HepG2 (cell line): ENCODE data around the gene SHISA7. TPM values are rescaled to one million over a fixed set of nuclear protein-coding genes. Genes with fewer than 3 reads are reported as not detected.

Source experiments
- ATAC-seq: fragments of 200-7000 bp; cut with Tn5 transposase; 3 replicates; pipeline ENCODE4 v1.9.1; 2020; ENCODE audit warnings: mild to moderate bottlenecking, moderate library complexity
- BruUV-seq: library from RNA; stranded (reverse); fragments of 400-500 nt; replicated peaks from 2 replicates; lab custom pipeline; 2021; lab: Mats Ljungman, UMichigan
- CTCF ChIA-PET: fragments of 300-600 bp; formaldehyde crosslinking; extraction: SDS; loops from one replicate; lab custom pipeline; 2021; ENCODE audit warnings: low total read pairs, inconsistent platforms, low intra/inter-chr PET ratio; lab: Yijun Ruan, JAX
- POLR2A ChIA-PET: fragments of 350-600 bp; sonication (Branson Sonifier 250); formaldehyde crosslinking; loops from one replicate; lab custom pipeline; 2020; ENCODE audit warnings: antibody characterized with exemption, inconsistent platforms; lab: Yijun Ruan, JAX
- DNase-seq: peaks from one replicate; pipeline ENCODE4 v3.0.0-alpha.2; 2015; ENCODE audit warnings: low spot score
- FAIRE-seq: peaks from 3 replicates; lab custom pipeline; 2011; peaks lifted over from hg19 to GRCh38; lab: Jason Lieb, UNC
- H2AFZ ChIP-seq: one replicate; pipeline ENCODE4 v1.6.1; 2011; ENCODE audit warnings: low read length, inconsistent platforms
- H3K27ac ChIP-seq: fragments of 300-600 bp; 3 replicates; pipeline ENCODE4 v1.8.0; 2011; ENCODE audit warnings: mixed run types, mild to moderate bottlenecking, mixed read lengths, low read length, inconsistent platforms; ENCODE audit not compliant: insufficient read depth; ENCODE audit errors: extremely low read length
- H3K27me3 ChIP-seq, 2 experiments: fragments of 200-600 bp in 1 of 2; 2 replicates in 1 of 2; 3 replicates in 1 of 2; pipeline versions ENCODE4 v1.6.0 to v1.8.0; 2011; ENCODE audit warnings: low read length in 2 of 2, mild to moderate bottlenecking in 2 of 2, moderate library complexity in 2 of 2, inconsistent platforms in 1 of 2; ENCODE audit not compliant: insufficient read depth in 2 of 2, control insufficient read depth in 1 of 2
- H3K36me3 ChIP-seq, 2 experiments: fragments of 200-600 bp in 1 of 2; replicated peaks in 1 of 2; 2 replicates in 1 of 2; 3 replicates in 1 of 2; pipeline versions ENCODE4 v1.5.1 to v1.8.0; 2011; ENCODE audit warnings: low read length in 2 of 2, inconsistent platforms in 1 of 2; ENCODE audit not compliant: insufficient read depth in 2 of 2, control insufficient read depth in 1 of 2
- H3K4me1 ChIP-seq: 2 replicates; pipeline ENCODE4 v1.5.1; 2012; ENCODE audit warnings: low read length, inconsistent platforms; ENCODE audit not compliant: insufficient read depth
- H3K4me2 ChIP-seq: 2 replicates; pipeline ENCODE4 v1.6.0; 2011; ENCODE audit warnings: low read depth, low read length, inconsistent platforms
- H3K4me3 ChIP-seq, 3 experiments: fragments of 200-600 bp in 1 of 3; sonication (generic), shearing (Covaris generic) in 1 of 3; replicated peaks in 1 of 3; 2 replicates each; pipeline ENCODE4 v1.5.1; 2011 to 2016; ENCODE audit warnings: low read length in 3 of 3, inconsistent platforms in 2 of 3, low read depth in 2 of 3, mild to moderate bottlenecking in 2 of 3, control low read depth in 1 of 3, mixed read lengths in 1 of 3; ENCODE audit not compliant: insufficient read depth in 1 of 3
- H3K79me2 ChIP-seq: one replicate; pipeline ENCODE4 v1.6.1; 2011; ENCODE audit warnings: low read length, inconsistent platforms; ENCODE audit not compliant: insufficient read depth
- H3K9ac ChIP-seq: 2 replicates; pipeline ENCODE4 v1.6.0; 2011; ENCODE audit warnings: mild to moderate bottlenecking, low read depth, low read length, inconsistent platforms; ENCODE audit not compliant: insufficient read depth
- H3K9me3 ChIP-seq: 2 replicates; pipeline ENCODE4 v1.5.1; 2012; ENCODE audit warnings: mild to moderate bottlenecking, low read length
- H4K20me1 ChIP-seq: 2 replicates; pipeline ENCODE4 v1.6.0; 2011; ENCODE audit warnings: inconsistent platforms, mild to moderate bottlenecking, low read length, moderate library complexity; ENCODE audit not compliant: insufficient read depth
- ATAD3A ChIP-seq: sonication (generic); formaldehyde crosslinking; IDR thresholded peaks from 2 replicates; pipeline ENCODE4 v1.4.0; 2020; ENCODE audit warnings: missing genetic modification reagents
- BHLHE40 ChIP-seq: IDR thresholded peaks from 2 replicates; pipeline ENCODE4 v1.6.1; 2011; ENCODE audit warnings: low read length, improper control_type of control experiment
- EEA1 ChIP-seq: sonication (generic); formaldehyde crosslinking; IDR thresholded peaks from 2 replicates; pipeline ENCODE4 v1.5.1; 2020; ENCODE audit warnings: mild to moderate bottlenecking, missing genetic modification reagents, borderline replicate concordance
- HDAC1 ChIP-seq: sonication (generic); formaldehyde crosslinking; IDR thresholded peaks from 2 replicates; pipeline ENCODE4 v1.5.1; 2020; ENCODE audit warnings: mild to moderate bottlenecking, missing genetic modification reagents
- NCOA5 ChIP-seq: sonication (generic); formaldehyde crosslinking; IDR thresholded peaks from 2 replicates; pipeline ENCODE4 v1.4.0; 2020; ENCODE audit warnings: missing genetic modification reagents
- PAX8 ChIP-seq: sonication (generic); formaldehyde crosslinking; IDR thresholded peaks from 2 replicates; pipeline ENCODE4 v1.8.0; 2022; ENCODE audit warnings: mild to moderate bottlenecking, missing genetic modification reagents, borderline replicate concordance
- PHF8 ChIP-seq: sonication (generic); formaldehyde crosslinking; IDR thresholded peaks from 2 replicates; pipeline ENCODE4 v1.5.0; 2020; ENCODE audit warnings: missing genetic modification reagents
- TCF7 ChIP-seq: sonication (generic); IDR thresholded peaks from 2 replicates; pipeline ENCODE4 v1.6.1; 2016; ENCODE audit warnings: antibody characterized with exemption, low read depth
- TRIM24 ChIP-seq: sonication (generic); formaldehyde crosslinking; IDR thresholded peaks from 2 replicates; pipeline ENCODE4 v1.8.0; 2022; ENCODE audit warnings: mild to moderate bottlenecking, missing genetic modification reagents
- ZFP82 ChIP-seq: sonication (generic); formaldehyde crosslinking; IDR thresholded peaks from 2 replicates; pipeline ENCODE4 v1.5.1; 2020; ENCODE audit warnings: mild to moderate bottlenecking, missing genetic modification reagents, borderline replicate concordance
- ZNF20 ChIP-seq: sonication (generic); formaldehyde crosslinking; IDR thresholded peaks from 2 replicates; pipeline ENCODE4 v1.4.0; 2020; ENCODE audit warnings: mild to moderate bottlenecking, moderate library complexity, missing genetic modification reagents
- ZNF274 ChIP-seq: sonication (generic); formaldehyde crosslinking; IDR thresholded peaks from 2 replicates; pipeline ENCODE4 v1.5.1; 2020; ENCODE audit warnings: mild to moderate bottlenecking, missing genetic modification reagents
- ZNF484 ChIP-seq: sonication (generic); formaldehyde crosslinking; IDR thresholded peaks from 2 replicates; pipeline ENCODE4 v1.5.1; 2020; ENCODE audit warnings: mild to moderate bottlenecking, low read depth, missing genetic modification reagents, borderline replicate concordance
- ZNF672 ChIP-seq: sonication (generic); formaldehyde crosslinking; IDR thresholded peaks from 2 replicates; pipeline ENCODE4 v1.8.1; 2022; ENCODE audit warnings: missing genetic modification reagents
- ZNF709 ChIP-seq: sonication (generic); formaldehyde crosslinking; IDR thresholded peaks from 2 replicates; pipeline ENCODE4 v1.5.0; 2020; ENCODE audit warnings: mild to moderate bottlenecking, missing genetic modification reagents
- ZNF850 ChIP-seq: sonication (generic); formaldehyde crosslinking; conservative IDR thresholded peaks from 2 replicates; pipeline ENCODE4 v1.9.0; 2021; ENCODE audit warnings: mild to moderate bottlenecking, missing genetic modification reagents
- WGBS: methylation state at CpG from one replicate; pipeline ENCODE4 v1.1.6; 2017; ENCODE audit warnings: low lambda C conversion rate; 5-methylcytosine and 5-hydroxymethylcytosine counted together
- in situ Hi-C: cut with HindIII; loops from 2 replicates; pipeline ENCODE4 v1.10.0; 2017; ENCODE audit warnings: low pct_unique_long_range_greater_than_20kb; ENCODE audit not compliant: extremely low pct_ligation_motif_present
- intact Hi-C: fragments of 100-400 bp; cut with micrococcal nuclease; formaldehyde crosslinking; loops from one replicate; pipeline ENCODE4 v1.10.0; 2022; ENCODE audit not compliant: unreplicated experiment
- polyA plus RNA-seq, 8 experiments: library from polyadenylated mRNA; depleted of rRNA in 3 of 8; stranded (reverse) in 7 of 8; unstranded in 1 of 8; fragments of >200 nt; fragmentation: Illumina TruSeq in 4 of 8; extraction: Trizol in 4 of 8; gene quantifications; 2 replicates each; pipeline versions ENCODE4 v1.2.1 to v1.2.3, GENCODE V29; 2011 to 2016; ENCODE audit warnings: low read depth in 4 of 8, missing spikeins in 1 of 8, mixed read lengths in 1 of 8; ENCODE audit not compliant: insufficient read depth in 1 of 8
- total RNA-seq, 5 experiments: library from RNA; depleted of rRNA; stranded (reverse); fragments of >200 nt; fragmentation: Illumina TruSeq; extraction: Trizol; gene quantifications; 2 replicates each; pipeline ENCODE4 v1.2.3, GENCODE V29; 2016; ENCODE audit warnings: low read depth in 1 of 5
- TF ChIP-seq, protein P1 (sequence below): sonication (generic); formaldehyde crosslinking; IDR thresholded peaks from 2 replicates; pipeline ENCODE4 v1.8.1; 2023; ENCODE audit warnings: mild to moderate bottlenecking, inconsistent platforms, moderate library complexity, missing genetic modification reagents, borderline replicate concordance
- TF ChIP-seq, protein P2 (sequence below): sonication (generic); formaldehyde crosslinking; IDR thresholded peaks from 2 replicates; pipeline ENCODE4 v1.8.0; 2022; ENCODE audit warnings: missing genetic modification reagents, mild to moderate bottlenecking, moderate library complexity, borderline replicate concordance
- TF ChIP-seq, protein P3 (sequence below): sonication (generic); formaldehyde crosslinking; IDR thresholded peaks from 2 replicates; pipeline ENCODE4 v1.5.0; 2020; ENCODE audit warnings: missing genetic modification reagents

The SHISA7 gene
- total and polyA plus RNA-seq, 2 of the 13 experiments (the other 11 are each of a cell fraction or from before 2014, with no cell fraction given): not detected

DNA sequence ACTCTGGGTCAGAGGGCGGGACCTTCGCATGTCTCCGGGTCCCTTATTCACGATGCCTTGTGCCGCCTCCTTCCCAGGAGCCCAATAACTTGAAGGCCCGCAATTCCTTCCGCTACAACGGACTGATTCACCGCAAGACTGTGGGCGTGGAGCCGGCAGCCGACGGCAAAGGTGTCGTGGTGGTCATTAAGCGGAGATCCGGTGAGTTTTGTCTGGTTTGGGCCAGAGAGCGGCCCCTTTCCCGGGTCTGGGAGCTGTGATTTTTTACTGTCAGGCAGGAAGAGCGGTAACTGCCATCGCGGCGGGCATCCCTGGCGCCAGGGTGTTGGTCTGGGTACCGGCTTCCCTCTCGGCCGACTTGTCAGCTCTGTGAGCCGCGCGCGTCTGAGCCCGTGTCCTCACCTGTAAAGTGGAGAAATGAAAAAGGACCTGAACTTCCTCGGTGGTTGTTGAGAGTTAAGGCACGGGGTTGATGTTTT, 56.6 kb downstream of the SHISA7 start:
- Histone ChIP-seq H3K9me3 (no peaks in the 10 kb centered on the region), H3K27ac (peak overlapping the region; percentile 67), H3K36me3 (peaks cover 16 to 35% of the 10 kb centered on the region in 2 experiments), H3K4me1 (peaks cover 40% of the 10 kb centered on the region), H3K79me2 (peaks cover 30% of the 10 kb centered on the region), H4K20me1 (peaks cover 46% of the 10 kb centered on the region), H3K4me3 (peak overlapping the region; percentile 86 to 100 (median 89)), H3K27me3 (no peaks in the 10 kb centered on the region; a peak in 1 of 5 replicates), H3K4me2 (peak overlapping the region; percentile 96), H3K9ac (peak overlapping the region; percentile 96), H2AFZ (no peak overlapping the region)
- ChIA-PET CTCF (interaction anchor here (0.7 kb wide), 1 partner anchor 40 kb away, joined by 3 read pairs; no protein-coding TSS in a partner anchor), POLR2A (interaction anchor here (0.5 to 9.7 kb wide), 4 partner anchors 20 to 106 kb away, joined by 3 to 62 read pairs (median 6); partner anchors contain the start of genes GARIN5B, HSPBP1, KMT5C and UBE2S)
- WGBS: 3% methylated on average over 31 of the region's 33 CpGs
- DNase-seq: no peak
- no peak for ATAC-seq
- in situ Hi-C loops (no loop called here), intact Hi-C loops (loop anchor here (5.0 kb wide), 1 partner anchor 54 kb away; no protein-coding TSS in a partner anchor)
- no TSS peak for BruUV-seq
- FAIRE-seq: no peak
- TF ChIP-seq ZNF274: 0 out of 2 replicates have a peak, but pooled peaks have one; percentile 5
- no peak for TF ChIP-seq NCOA5 (CRISPR knock-in tag)
- TF ChIP-seq PAX8: peak; percentile 38; the same call in 1 of the 2 replicates
- TF ChIP-seq, protein P1, sequence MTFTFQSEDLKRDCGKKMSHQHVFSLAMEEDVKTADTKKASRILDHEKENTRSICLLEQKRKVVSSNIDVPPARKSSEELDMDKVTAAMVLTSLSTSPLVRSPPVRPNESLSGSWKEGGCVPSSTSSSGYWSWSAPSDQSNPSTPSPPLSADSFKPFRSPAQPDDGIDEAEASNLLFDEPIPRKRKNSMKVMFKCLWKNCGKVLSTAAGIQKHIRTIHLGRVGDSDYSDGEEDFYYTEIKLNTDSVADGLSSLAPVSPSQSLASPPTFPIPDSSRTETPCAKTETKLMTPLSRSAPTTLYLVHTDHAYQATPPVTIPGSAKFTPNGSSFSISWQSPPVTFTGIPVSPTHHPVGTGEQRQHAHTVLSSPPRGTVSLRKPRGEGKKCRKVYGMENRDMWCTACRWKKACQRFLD (CRISPR knock-in tag): no peak
- no peak for TF ChIP-seq ZNF709
- no peak for TF ChIP-seq TCF7
- TF ChIP-seq ZNF20 (CRISPR knock-in tag): no peak
- TF ChIP-seq TRIM24 (CRISPR knock-in tag): no peak
- TF ChIP-seq HDAC1 (CRISPR knock-in tag): no peak
- TF ChIP-seq, protein P2, sequence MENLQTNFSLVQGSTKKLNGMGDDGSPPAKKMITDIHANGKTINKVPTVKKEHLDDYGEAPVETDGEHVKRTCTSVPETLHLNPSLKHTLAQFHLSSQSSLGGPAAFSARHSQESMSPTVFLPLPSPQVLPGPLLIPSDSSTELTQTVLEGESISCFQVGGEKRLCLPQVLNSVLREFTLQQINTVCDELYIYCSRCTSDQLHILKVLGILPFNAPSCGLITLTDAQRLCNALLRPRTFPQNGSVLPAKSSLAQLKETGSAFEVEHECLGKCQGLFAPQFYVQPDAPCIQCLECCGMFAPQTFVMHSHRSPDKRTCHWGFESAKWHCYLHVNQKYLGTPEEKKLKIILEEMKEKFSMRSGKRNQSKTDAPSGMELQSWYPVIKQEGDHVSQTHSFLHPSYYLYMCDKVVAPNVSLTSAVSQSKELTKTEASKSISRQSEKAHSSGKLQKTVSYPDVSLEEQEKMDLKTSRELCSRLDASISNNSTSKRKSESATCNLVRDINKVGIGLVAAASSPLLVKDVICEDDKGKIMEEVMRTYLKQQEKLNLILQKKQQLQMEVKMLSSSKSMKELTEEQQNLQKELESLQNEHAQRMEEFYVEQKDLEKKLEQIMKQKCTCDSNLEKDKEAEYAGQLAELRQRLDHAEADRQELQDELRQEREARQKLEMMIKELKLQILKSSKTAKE (CRISPR knock-in tag): 0 out of 2 replicates have a peak, but pooled peaks have one; percentile 3
- TF ChIP-seq ZNF850 (CRISPR knock-in tag): no peak
- TF ChIP-seq, protein P3, sequence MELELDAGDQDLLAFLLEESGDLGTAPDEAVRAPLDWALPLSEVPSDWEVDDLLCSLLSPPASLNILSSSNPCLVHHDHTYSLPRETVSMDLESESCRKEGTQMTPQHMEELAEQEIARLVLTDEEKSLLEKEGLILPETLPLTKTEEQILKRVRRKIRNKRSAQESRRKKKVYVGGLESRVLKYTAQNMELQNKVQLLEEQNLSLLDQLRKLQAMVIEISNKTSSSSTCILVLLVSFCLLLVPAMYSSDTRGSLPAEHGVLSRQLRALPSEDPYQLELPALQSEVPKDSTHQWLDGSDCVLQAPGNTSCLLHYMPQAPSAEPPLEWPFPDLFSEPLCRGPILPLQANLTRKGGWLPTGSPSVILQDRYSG (CRISPR knock-in tag): no peak
- TF ChIP-seq ATAD3A (CRISPR knock-in tag): no peak
- 0 out of 2 replicates have a peak, but pooled peaks have one; percentile 24 for TF ChIP-seq ZFP82 (CRISPR knock-in tag)
- TF ChIP-seq BHLHE40: no peak
- 0 out of 2 replicates have a peak, but pooled peaks have one; percentile 10 for TF ChIP-seq ZNF672
- TF ChIP-seq ZNF484 (CRISPR knock-in tag): 0 out of 2 replicates have a peak, but pooled peaks have one; percentile 35
- TF ChIP-seq EEA1 (CRISPR knock-in tag): no peak
- no peak for TF ChIP-seq PHF8
